ENCODE data around the gene SELP.

The SELP gene

DNA sequence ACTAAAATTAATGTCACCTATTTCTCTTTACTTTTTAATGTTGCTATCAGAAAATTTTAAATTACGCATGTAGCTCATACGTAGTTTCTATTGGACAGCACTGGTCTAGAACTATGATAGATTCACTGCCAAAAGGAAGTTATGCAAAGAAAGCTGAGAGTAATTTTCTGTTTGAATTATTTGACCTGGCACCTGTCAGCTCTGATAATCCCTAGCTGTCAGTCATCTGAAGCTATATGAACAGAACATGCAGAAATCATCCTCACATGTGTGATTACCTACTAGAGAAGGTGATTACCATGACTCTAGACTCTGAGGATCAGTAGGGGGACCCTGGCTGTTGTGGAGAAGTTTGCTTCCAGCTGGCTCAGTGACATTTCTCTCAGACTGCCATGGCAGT lies 84.5 kb downstream of the SELP start:
- H3K36me3 ChIP-seq (ENCODE audit: insufficient read depth, low read length): no peaks in the 10 kb centered on the region
- H3F3A ChIP-seq (ENCODE audit: low read depth): no peaks in the 10 kb centered on the region
- no peaks in the 10 kb centered on the region for H4K20me1 ChIP-seq (ENCODE audit: insufficient read depth, low read length, poor library complexity, severe bottlenecking)
- H3K79me2 ChIP-seq (ENCODE audit: insufficient read depth, low read length): no peaks in the 10 kb centered on the region
- no peak overlapping the region for H3K9ac ChIP-seq (ENCODE audit: low read depth, low read length, poor library complexity, severe bottlenecking)
- H3K27me3 ChIP-seq (ENCODE audit: insufficient read depth, low read length, poor library complexity, severe bottlenecking): no peaks in the 10 kb centered on the region
- H3K9me2 ChIP-seq (replicated peaks; ENCODE audit: low read depth, low read length): no peaks in the 10 kb centered on the region
- TF ChIP-seq, protein P1, sequence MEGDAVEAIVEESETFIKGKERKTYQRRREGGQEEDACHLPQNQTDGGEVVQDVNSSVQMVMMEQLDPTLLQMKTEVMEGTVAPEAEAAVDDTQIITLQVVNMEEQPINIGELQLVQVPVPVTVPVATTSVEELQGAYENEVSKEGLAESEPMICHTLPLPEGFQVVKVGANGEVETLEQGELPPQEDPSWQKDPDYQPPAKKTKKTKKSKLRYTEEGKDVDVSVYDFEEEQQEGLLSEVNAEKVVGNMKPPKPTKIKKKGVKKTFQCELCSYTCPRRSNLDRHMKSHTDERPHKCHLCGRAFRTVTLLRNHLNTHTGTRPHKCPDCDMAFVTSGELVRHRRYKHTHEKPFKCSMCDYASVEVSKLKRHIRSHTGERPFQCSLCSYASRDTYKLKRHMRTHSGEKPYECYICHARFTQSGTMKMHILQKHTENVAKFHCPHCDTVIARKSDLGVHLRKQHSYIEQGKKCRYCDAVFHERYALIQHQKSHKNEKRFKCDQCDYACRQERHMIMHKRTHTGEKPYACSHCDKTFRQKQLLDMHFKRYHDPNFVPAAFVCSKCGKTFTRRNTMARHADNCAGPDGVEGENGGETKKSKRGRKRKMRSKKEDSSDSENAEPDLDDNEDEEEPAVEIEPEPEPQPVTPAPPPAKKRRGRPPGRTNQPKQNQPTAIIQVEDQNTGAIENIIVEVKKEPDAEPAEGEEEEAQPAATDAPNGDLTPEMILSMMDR (conservative IDR thresholded peaks at IDR 0.05; ENCODE audit: low read length): no peak
- no peak for TF ChIP-seq EZH2phosphoT487 (IDR thresholded peaks at IDR 0.05; ENCODE audit: borderline replicate concordance)
- H2AFZ ChIP-seq (ENCODE audit: low read length): no peak overlapping the region
- H3K4me3 ChIP-seq (ENCODE audit: low read length, poor library complexity, severe bottlenecking): no peak overlapping the region
- H3K4me2 ChIP-seq (ENCODE audit: low read depth, low read length, poor library complexity, severe bottlenecking): no peak overlapping the region
- no peaks in the 10 kb centered on the region for H3K9me3 ChIP-seq (ENCODE audit: insufficient read depth, low read depth, low read length)
- no peaks in the 10 kb centered on the region for H3K4me1 ChIP-seq (ENCODE audit: insufficient read depth, low read length, poor library complexity, severe bottlenecking)

DNA sequence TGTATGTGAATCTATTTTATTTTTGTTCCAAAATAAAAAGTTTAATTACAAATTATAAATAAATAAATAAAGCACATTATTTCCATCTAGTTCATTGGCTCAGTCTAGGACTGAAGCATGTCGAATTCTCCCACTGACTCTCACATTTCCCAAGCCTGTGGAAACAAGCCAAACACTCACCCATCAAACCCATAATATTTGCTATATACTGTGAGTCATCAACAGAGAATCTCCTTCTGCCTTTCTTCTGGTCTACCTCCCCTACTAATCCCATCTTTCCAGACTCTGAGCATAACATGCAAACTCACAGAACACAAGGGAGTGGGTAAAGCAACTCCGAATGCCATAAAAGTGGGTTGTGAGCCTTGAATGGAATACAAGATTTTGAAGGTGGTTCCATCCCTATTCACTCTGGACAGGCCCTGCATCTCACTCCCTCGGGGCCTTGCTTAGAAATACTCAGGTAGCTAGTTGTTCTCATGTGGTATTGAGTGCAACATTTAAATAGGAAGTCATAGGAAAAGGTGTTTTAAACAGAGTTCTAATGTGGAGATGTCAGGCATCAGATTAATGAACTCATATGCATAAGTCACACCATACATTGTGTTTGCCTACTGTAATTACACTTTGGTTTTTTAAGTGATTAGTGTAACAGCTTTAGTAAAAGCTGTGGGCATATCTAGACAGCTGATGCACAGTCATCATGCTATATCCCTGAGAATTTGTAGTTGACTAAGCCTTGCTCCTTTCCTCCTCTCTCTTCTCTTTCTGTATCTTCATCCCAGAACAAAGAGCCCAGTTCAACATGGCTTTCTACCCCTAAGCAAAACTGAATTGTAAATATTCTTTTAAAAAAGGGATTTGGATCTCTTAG lies 90.7 kb downstream of the SELP start:
- Histone ChIP-seq H3K79me2 (ENCODE audit: insufficient read depth, low read length) (no peaks in the 10 kb centered on the region), H4K20me1 (ENCODE audit: insufficient read depth, low read length, poor library complexity, severe bottlenecking) (no peaks in the 10 kb centered on the region), H3K9me3 (ENCODE audit: insufficient read depth, low read depth, low read length) (no peaks in the 10 kb centered on the region), H3K9me2 (replicated peaks; ENCODE audit: low read depth, low read length) (no peaks in the 10 kb centered on the region), H3K9ac (ENCODE audit: low read depth, low read length, poor library complexity, severe bottlenecking) (no peak overlapping the region), H3K4me1 (ENCODE audit: insufficient read depth, low read length, poor library complexity, severe bottlenecking) (no peaks in the 10 kb centered on the region), H3K36me3 (ENCODE audit: insufficient read depth, low read length) (no peaks in the 10 kb centered on the region), H3K4me3 (ENCODE audit: low read length, poor library complexity, severe bottlenecking) (no peak overlapping the region), H3F3A (ENCODE audit: low read depth) (no peaks in the 10 kb centered on the region), H3K4me2 (ENCODE audit: low read depth, low read length, poor library complexity, severe bottlenecking) (no peak overlapping the region), H3K27me3 (ENCODE audit: insufficient read depth, low read length, poor library complexity, severe bottlenecking) (no peaks in the 10 kb centered on the region), H2AFZ (ENCODE audit: low read length) (no peak overlapping the region)
- TF ChIP-seq, protein P1 (conservative IDR thresholded peaks at IDR 0.05; ENCODE audit: low read length): no peak
- no peak for TF ChIP-seq EZH2phosphoT487 (IDR thresholded peaks at IDR 0.05; ENCODE audit: borderline replicate concordance)
